Motor neuron (in vitro differentiated cells): Measurements from ENCODE around the gene TTC39C. TPM values are rescaled to one million over a fixed set of nuclear protein-coding genes. Genes with fewer than 3 reads are reported as not detected.
A peak's percentile ranks its signal among the peaks of the same experiment; 100 is the strongest.

Experiments used
- ATAC-seq, 8 experiments: fragments of 200-7000 bp; cut with Tn5 transposase; replicated peaks in 6 of 8; 2 replicates each; pipeline ENCODE4 v1.8.0; 2021; ENCODE audit warnings: mild to moderate bottlenecking in 8 of 8, moderate library complexity in 8 of 8
- H3K27ac ChIP-seq, 2 donors: fragments of 250-450 bp; sonication (Bioruptor Pico); 2 replicates each; pipeline ENCODE4 v1.9.0; 2021; ENCODE audit warnings: antibody characterized with exemption in 2 of 2, mild to moderate bottlenecking in 2 of 2, moderate library complexity in 1 of 2
- H3K4me1 ChIP-seq, 2 donors: fragments of 250-450 bp; sonication (Bioruptor Pico); replicated peaks in 1 of 2; 2 replicates each; pipeline ENCODE4 v1.6.1; 2021; ENCODE audit warnings: antibody characterized with exemption in 2 of 2, mild to moderate bottlenecking in 2 of 2, moderate library complexity in 1 of 2
- H3K4me3 ChIP-seq, 5 donors: fragments of 250-450 bp; sonication (Bioruptor Pico); 2 replicates each; pipeline ENCODE4 v1.9.0; 2021; ENCODE audit warnings: antibody characterized with exemption in 5 of 5, mild to moderate bottlenecking in 5 of 5, moderate library complexity in 4 of 5
- WGBS, 10 experiments: fragments of 450-650 bp; shearing (Covaris generic); methylation state at CpG; one replicate each; pipeline ENCODE4 v1.0.0; 2022; 5-methylcytosine and 5-hydroxymethylcytosine counted together
- in situ Hi-C, 9 experiments: fragments of 400-800 bp; cut with MboI; loops; one replicate each; pipeline ENCODE4 v1.15.0; 2021; ENCODE audit warnings: low sequenced_read_pairs in 9 of 9, low pct_unique_long_range_greater_than_20kb in 2 of 9; ENCODE audit not compliant: unreplicated experiment in 9 of 9
- total RNA-seq, 8 experiments: library from RNA; unstranded; fragments of 300-600 nt; gene quantifications; 2 replicates each; pipeline versions ENCODE4 v1.2.3 to v1.2.4, GENCODE V29; 2022

Gene TTC39C
- total RNA-seq, 8 experiments from 2014 or later = 15.0 to 61.6 (median 22.3) TPM

DNA sequence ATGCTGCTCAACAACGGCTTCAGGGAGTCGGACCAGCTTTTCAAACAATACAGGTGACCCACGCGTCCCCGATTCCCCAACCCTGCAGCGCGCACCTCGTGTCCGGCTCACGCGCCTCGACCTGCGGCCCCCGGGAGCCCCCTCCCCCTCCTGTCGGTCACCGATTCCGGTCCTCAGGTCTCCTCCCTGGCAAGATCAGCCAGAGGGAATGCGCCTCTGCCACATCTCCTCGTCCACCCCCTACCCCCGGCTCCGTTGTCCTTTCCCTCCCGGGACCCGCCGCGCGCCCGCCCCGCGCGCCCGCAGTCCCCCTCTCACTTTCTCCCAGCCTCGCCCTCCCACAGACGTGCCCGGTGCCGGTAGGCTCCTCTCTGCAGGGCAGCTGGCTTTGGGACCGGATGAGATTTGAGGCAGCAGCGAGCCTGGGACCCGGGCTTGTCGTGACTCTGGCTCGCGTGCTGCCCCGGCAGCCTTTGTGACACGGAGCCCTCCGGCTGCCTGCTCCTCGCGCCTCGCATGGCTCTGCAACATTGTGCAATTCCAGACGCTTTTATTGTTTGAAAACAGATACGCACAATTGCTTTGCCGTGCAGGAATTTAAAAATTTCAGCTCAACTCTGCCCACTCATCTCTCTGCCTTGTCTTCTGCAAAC lies 558 bp downstream of the TTC39C start:
- Histone ChIP-seq H3K4me1 (peaks cover 12 to 17% of the 10 kb centered on the region in 2 donors), H3K4me3 (peak overlapping the region; percentile 75 to 91 (median 83)), H3K27ac (peak overlapping the region; percentile 75 to 78)
- 0% methylated on average over 1 to 8 of the region's 50 CpGs; no CpG with 5 or more reads in 5 of the 10 experiments for WGBS, 10 experiments
- in situ Hi-C loops = no loop called here
- ATAC-seq = peak; percentile 14 to 54 (median 45)

DNA sequence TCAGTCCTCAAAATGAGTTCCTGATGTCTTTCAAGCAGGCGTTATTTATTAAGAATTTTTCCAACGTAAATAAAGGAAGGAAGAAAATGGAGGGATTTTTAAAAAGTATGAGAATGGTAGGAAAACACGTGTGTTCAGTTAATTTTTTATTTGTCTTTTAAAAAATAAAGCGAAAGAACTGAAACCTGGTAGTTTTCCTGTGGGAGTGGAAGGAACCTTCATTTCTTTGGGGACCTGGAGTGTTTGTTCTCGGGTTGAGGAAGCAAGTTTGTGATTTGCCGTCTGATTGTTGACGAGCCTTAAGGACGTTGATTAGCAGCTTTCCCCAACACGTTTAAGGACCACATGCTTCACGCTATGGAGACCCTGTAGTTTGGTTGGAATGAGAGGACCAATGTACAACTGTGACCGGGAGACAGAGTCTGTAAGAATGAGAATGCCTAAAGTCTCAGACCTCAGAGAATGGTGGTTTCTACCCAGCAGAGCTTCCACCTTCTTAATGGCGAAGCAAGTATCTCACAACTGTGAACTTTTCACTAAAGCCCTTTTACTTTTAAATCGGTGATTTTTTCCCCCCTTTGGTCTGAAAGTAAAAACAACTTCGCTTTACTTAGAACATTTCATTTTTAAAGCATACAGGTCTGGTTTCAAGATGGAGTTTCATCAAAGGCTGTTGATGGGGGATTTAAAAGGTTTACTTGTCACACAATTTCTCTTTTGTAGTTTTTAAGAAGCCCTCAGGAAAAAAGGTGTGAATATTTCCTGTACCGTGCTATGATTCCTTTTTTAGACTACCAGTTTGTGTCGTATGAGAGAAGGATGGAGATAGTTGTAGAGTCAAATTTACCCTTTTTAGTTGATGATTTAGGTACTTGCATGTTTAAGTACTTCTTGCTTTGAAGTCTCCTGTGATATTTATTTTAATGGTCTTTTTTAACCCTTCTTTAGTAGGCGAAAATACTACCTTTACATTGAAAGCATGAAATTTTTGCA lies 1.4 kb downstream of the TTC39C start:
- ATAC-seq = no peak
- H3K4me3 ChIP-seq = peak overlapping the region; percentile 75 to 91 (median 83)
- WGBS, 10 experiments = 0 to 41% (median 12%) methylated on average over 2 to 17 of the region's 17 CpGs
- peak overlapping the region in 1 of 2 donors; percentile 75 for H3K27ac ChIP-seq
- H3K4me1 ChIP-seq = peaks cover 12 to 17% of the 10 kb centered on the region in 2 donors
- in situ Hi-C loops = no loop called here

DNA sequence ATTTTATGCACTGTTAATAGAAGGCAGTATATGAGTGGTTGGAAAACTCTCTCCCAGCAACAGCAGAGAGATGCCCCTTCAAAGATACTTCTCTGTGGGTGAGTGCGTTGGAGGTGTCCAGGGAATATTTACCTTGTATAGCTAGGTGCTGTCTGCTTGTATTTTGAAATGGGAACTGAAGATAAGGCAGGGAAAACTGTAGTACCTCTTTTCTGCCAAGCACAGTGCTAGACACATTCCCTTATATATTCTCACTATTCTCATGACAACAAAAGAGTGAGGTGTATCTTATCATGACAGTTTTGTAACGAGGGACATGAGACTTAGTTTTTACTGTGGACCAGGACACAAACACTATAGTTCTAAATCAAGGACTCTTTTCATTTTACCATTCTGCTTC lies 2.1 kb downstream of the TTC39C start:
- H3K4me1 ChIP-seq = peaks cover 12 to 17% of the 10 kb centered on the region in 2 donors
- H3K4me3 ChIP-seq = peak overlapping the region; percentile 8 to 91 (median 83)
- no peak overlapping the region for H3K27ac ChIP-seq
- in situ Hi-C loops = no loop called here
- no peak for ATAC-seq
- 33 to 83% (median 67%) methylated on average over 1 to 2 of the region's 2 CpGs; no CpG with 5 or more reads in 1 of the 10 experiments for WGBS, 10 experiments

DNA sequence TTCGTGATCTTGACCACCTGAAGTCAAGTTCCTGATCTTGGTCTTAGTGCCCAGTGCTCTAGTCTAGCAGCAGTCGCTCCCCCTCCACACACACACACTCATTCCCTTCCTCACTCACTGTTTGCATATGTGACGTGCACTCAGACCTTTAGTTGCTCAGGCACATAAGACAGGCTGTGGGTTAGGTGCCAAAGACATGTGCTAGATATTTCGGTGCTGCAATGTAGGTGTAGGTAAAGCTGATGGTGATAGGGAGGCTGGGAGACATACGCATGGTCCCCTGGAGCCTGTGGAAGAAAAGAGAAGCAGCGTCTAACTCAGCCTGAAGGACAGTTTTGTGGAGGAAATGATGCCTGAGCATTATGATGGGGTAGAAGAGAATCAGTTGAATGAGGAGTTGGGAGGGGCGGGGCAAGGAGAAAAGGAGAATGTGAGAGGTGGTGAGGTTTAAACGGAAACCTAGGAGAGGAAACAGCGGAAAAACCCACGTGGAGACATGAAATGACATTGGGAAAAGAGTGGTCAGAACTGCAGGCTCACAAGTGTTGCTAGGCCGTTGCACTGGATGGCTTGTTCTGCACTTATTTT lies 3.8 kb downstream of the TTC39C start:
- WGBS, 10 experiments = 72 to 97% (median 85%) methylated on average over 3 to 8 of the region's 11 CpGs; no CpG with 5 or more reads in 2 of the 10 experiments
- Histone ChIP-seq H3K4me3 (no peak overlapping the region), H3K4me1 (peaks cover 12 to 17% of the 10 kb centered on the region in 2 donors), H3K27ac (no peak overlapping the region)
- ATAC-seq = no peak
- in situ Hi-C loops = no loop called here

DNA sequence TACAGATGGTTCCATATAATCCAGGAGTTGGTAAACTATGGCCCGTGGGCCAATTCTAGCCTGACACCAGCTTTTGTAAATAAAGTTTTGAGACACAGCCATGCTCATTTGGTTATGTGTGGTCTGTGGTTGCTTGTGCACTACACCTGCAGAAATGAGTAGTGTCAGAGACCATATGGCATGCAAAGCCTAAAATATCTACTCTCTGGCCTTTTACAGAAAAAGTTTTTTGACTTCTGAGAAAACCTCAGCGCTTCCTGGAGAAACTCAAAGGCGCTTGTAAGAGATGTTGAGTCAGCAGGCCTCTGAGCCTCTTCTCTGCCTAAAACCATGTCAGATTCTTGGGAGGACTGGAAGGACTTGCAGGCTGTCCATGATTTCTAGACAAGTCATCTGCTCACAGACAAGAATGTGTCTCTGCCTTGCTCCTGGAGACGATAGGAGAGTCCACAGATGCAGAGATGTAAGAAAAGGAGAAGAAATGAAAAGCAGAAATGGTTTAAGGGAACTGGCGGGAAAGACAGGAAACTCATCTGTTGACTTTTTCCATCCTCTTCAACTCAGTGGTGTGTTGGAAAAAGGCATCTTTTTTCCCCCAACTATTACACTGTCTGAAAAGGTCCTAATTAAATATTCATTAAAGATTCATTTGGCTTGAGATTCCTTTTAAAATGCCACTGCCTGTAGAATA lies 5.2 kb downstream of the TTC39C start:
- no peak for ATAC-seq
- H3K4me3 ChIP-seq = no peak overlapping the region
- no peak overlapping the region for H3K27ac ChIP-seq
- in situ Hi-C loops = no loop called here
- peaks cover 12 to 17% of the 10 kb centered on the region in 2 donors for H3K4me1 ChIP-seq
- WGBS, 10 experiments = 60 to 100% (median 91%) methylated on average over 1 to 4 of the region's 5 CpGs

DNA sequence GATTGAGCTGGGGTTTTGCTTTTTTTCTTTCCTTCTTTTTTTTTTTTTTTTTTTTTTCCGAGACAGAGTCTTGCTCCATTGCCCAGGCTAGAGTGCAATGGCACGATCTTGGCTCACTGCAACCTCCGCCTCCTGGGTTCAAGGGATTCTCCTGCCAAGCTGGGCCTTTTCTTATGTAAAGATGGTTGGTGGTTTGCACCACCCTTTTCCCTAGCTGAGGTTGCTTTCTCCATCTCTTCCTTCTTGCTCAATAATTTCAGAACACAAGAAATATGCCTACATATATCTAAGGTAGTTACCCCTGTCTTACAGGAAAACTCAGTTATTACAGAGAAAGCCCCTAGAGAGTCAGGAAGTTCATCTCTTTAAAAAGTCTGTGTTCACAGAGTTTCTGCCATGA lies 7.0 kb downstream of the TTC39C start:
- WGBS, 10 experiments = 56 to 100% (median 77%) methylated on average over 1 to 3 of the region's 3 CpGs; no CpG with 5 or more reads in 4 of the 10 experiments
- no peak overlapping the region for H3K27ac ChIP-seq
- H3K4me1 ChIP-seq = peaks cover 12 to 16% of the 10 kb centered on the region in 2 donors
- in situ Hi-C loops = no loop called here
- H3K4me3 ChIP-seq = no peak overlapping the region
- no peak for ATAC-seq

DNA sequence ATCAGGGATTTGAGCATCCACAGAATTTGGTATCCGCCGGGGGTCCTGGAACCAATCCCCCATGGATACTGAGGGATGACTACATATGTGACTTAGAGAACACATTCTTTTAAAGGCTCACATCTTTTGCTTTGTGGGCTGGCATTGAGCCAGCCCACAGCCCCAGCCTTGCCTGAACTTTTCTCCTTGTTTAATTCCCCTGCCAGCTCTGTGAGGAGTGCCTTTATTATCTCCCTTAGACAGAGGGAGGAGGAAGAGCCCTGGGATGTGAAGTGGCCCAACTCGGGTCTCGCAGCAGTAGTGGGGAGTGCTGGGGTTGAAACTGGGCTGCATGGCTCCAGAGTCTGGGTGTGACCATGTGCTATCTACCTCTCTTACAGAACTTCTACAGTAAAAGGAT lies 7.6 kb downstream of the TTC39C start:
- Histone ChIP-seq H3K27ac (no peak overlapping the region), H3K4me1 (peaks cover 8 to 10% of the 10 kb centered on the region in 2 donors), H3K4me3 (no peak overlapping the region)
- peak in 3 of 8 experiments; percentile 24 to 49 (median 33) for ATAC-seq
- WGBS, 10 experiments = 63 to 100% (median 78%) methylated on average over 1 to 4 of the region's 4 CpGs; no CpG with 5 or more reads in 5 of the 10 experiments
- in situ Hi-C loops = no loop called here

DNA sequence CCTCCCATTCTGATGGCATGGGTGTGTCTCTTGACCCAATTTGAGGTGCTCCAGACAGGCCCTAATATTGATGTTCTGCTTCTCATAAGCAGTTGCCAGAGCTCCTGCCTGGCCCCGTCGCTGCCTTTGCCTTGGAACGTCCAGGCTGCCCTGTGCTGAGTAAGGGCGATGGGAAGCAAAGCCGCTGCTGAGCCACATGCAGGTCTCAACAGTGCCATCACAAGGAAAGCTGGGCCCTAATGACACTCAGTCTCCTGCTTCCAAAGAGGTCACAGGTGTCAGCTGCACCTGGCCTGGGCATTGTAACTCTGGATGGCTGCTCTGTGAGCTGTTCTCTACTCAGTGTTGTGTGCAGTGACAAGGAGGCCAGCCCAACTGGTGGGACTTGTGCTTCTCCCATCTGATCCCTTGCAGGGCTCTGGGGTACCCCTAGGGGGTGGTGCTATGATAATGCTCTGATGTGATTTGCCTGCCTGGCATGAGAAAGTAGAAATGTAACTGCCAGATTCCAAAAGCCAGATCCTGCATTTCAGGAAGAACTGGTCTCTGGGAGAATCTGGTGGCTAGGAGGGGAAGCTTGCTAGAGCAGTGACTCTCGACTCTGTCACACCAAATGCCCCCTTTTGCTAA lies 8.7 kb downstream of the TTC39C start:
- in situ Hi-C loops = no loop called here
- Histone ChIP-seq H3K27ac (no peak overlapping the region), H3K4me1 (peaks cover 0 to 5% of the 10 kb centered on the region in 2 donors), H3K4me3 (no peak overlapping the region)
- peak in 1 of 8 experiments; percentile 30 for ATAC-seq
- 60 to 100% (median 85%) methylated on average over 1 to 2 of the region's 6 CpGs; no CpG with 5 or more reads in 4 of the 10 experiments for whole genome bisulfite sequencing, 10 experiments

DNA sequence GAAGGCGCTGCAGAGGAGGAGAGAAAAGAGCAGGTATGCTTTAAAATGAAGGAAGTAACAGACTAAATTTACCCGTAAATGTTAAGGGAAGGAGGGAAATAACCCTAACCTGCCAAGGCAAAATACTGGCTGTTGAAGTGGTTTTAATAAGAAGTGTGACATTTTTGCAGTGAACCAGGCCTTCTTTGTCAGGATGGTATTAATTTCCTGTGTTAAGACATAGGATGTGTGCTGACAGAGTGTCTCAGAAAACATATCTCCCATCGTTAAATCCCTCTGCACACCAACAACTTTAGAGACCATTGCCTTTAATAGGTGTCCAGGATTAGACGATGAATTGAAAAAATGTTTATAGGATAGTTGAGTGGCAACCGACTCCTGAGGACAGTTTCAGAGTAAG lies 9.9 kb downstream of the TTC39C start:
- Histone ChIP-seq H3K4me1 (no peaks in the 10 kb centered on the region), H3K27ac (no peak overlapping the region), H3K4me3 (no peak overlapping the region)
- no peak for ATAC-seq
- 25 to 100% (median 93%) methylated on average over 1 to 5 of the region's 5 CpGs; no CpG with 5 or more reads in 2 of the 10 experiments for WGBS, 10 experiments
- in situ Hi-C loops = no loop called here

DNA sequence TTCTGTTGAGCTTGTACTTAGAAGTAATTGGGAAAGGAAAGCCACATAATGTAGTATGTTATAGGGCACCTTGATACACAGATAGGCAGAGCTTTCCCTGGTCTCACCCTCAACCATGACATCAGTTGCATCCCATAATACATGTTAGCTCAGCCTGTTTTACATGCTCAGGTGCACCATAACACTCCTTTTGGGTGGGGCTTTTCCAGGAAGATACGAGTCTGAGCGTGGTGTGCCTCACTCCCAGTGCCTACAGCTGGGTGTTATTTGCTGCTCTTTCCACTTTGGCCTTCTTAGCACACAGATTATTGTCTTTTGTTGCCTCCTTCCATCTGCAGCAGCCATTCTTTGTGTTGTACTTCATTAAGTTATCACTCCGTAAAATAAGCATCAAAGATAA lies 11.9 kb downstream of the TTC39C start:
- Histone ChIP-seq H3K27ac (no peak overlapping the region), H3K4me1 (no peaks in the 10 kb centered on the region), H3K4me3 (no peak overlapping the region)
- in situ Hi-C loops = no loop called here
- ATAC-seq = peak in 1 of 8 experiments; percentile 13
- 26 to 100% (median 93%) methylated on average over 1 to 3 of the region's 3 CpGs for WGBS, 10 experiments

DNA sequence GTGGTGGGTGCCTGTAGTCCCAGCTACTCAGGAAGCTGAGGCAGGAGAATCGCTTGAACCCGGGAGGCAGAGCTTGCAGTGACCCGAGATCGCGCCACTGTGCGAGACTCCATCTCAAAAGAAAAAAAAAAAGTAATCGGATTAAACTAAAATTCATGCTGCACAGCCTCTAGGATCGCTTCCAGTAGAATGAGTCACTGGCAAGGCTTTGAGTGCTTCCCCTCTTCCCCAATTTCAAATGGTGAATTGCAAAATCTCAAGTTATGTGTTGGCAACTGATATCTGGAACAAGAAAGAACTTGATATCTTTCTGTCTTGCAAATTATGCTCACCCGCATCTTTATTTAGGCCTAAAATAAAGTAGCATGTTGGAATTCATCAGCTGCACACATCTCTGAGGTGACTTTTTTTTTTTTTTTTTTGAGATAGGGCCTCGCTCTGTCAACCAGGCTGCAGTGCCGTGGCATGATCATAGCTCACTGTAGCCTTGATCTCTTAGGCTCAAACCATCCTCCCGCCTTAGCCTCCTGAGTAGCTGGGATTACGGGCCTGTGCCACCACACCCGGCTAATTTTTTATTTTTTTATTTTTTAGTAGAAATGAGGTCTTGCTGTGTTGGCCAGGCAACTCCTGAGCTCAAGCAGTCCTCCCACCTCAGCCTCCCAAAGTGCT lies 12.7 kb downstream of the TTC39C start:
- no peak overlapping the region for H3K4me3 ChIP-seq
- no peaks in the 10 kb centered on the region for H3K4me1 ChIP-seq
- ATAC-seq = peak in 3 of 8 experiments; percentile 73 to 95 (median 86)
- in situ Hi-C loops = no loop called here
- H3K27ac ChIP-seq = no peak overlapping the region
- 0 to 100% (median 64%) methylated on average over 2 to 12 of the region's 14 CpGs; no CpG with 5 or more reads in 2 of the 10 experiments for WGBS, 10 experiments
